H1 (cell line): ENCODE data around the gene ARHGAP26.

ENCODE experiments used
- CEBPB ChIP-seq: IDR thresholded peaks from 2 replicates; pipeline ENCODE4 v1.6.1; 2012; ENCODE audit warnings: low read depth, low read length
- EZH2 ChIP-seq: fragments of 200-600 bp; sonication (generic); IDR thresholded peaks from 2 replicates; pipeline ENCODE4 v1.7.1; 2012; ENCODE audit warnings: low read depth, mild to moderate bottlenecking, moderate library complexity, low read length, inconsistent platforms; ENCODE audit not compliant: severe bottlenecking
- HDAC2 ChIP-seq, 2 experiments: fragments of 300-600 bp in 1 of 2; sonication (generic) in 1 of 2; IDR thresholded peaks; 2 replicates each; pipeline ENCODE4 v1.6.1; 2011 to 2012; ENCODE audit warnings: low read depth in 2 of 2, low read length in 2 of 2, mild to moderate bottlenecking in 2 of 2, moderate library complexity in 2 of 2, borderline replicate concordance in 1 of 2, inconsistent platforms in 1 of 2
- POLR2A ChIP-seq, 2 experiments: IDR thresholded peaks; 1 replicate in 1 of 2; 2 replicates in 1 of 2; pipeline ENCODE4 v1.6.1; 2011; ENCODE audit warnings: low read depth in 2 of 2, low read length in 2 of 2, mild to moderate bottlenecking in 2 of 2; ENCODE audit errors: control extremely low read depth in 1 of 2
- SUZ12 ChIP-seq: fragments of 200-600 bp; sonication (generic); IDR thresholded peaks from 2 replicates; pipeline ENCODE4 v1.6.1; 2012; ENCODE audit warnings: mild to moderate bottlenecking, inconsistent platforms, low read length, moderate library complexity, mixed read lengths
- TBP ChIP-seq: IDR thresholded peaks from 2 replicates; pipeline ENCODE4 v1.6.1; 2011; ENCODE audit warnings: low read depth, low read length, improper control_type of control experiment
- TF ChIP-seq, protein P1 (sequence below), 3 experiments: IDR thresholded peaks; 1 replicate in 2 of 3; 2 replicates in 1 of 3; pipeline versions ENCODE4 v1.5.1 to v1.6.1; 2011; ENCODE audit warnings: low read length in 3 of 3, mild to moderate bottlenecking in 3 of 3, inconsistent platforms in 2 of 3, low read depth in 1 of 3, moderate library complexity in 1 of 3; ENCODE audit not compliant: insufficient read depth in 1 of 3; ENCODE audit errors: control extremely low read depth in 1 of 3

- TF ChIP-seq POLR2A (IDR thresholded peaks at IDR 0.05; ENCODE audit: control extremely low read depth in 1 of 2, low read depth in 2 of 2, low read length in 2 of 2) = no peak
- TF ChIP-seq TBP = no peak
- no peak for TF ChIP-seq EZH2
- TF ChIP-seq HDAC2 (IDR thresholded peaks at IDR 0.05; ENCODE audit: borderline replicate concordance in 1 of 2, low read depth in 2 of 2, low read length in 2 of 2) = no peak
- no peak for TF ChIP-seq CEBPB
- TF ChIP-seq, protein P1, sequence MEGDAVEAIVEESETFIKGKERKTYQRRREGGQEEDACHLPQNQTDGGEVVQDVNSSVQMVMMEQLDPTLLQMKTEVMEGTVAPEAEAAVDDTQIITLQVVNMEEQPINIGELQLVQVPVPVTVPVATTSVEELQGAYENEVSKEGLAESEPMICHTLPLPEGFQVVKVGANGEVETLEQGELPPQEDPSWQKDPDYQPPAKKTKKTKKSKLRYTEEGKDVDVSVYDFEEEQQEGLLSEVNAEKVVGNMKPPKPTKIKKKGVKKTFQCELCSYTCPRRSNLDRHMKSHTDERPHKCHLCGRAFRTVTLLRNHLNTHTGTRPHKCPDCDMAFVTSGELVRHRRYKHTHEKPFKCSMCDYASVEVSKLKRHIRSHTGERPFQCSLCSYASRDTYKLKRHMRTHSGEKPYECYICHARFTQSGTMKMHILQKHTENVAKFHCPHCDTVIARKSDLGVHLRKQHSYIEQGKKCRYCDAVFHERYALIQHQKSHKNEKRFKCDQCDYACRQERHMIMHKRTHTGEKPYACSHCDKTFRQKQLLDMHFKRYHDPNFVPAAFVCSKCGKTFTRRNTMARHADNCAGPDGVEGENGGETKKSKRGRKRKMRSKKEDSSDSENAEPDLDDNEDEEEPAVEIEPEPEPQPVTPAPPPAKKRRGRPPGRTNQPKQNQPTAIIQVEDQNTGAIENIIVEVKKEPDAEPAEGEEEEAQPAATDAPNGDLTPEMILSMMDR (IDR thresholded peaks at IDR 0.05; ENCODE audit: control extremely low read depth in 1 of 3, insufficient read depth in 1 of 3, low read depth in 1 of 3, low read length in 3 of 3) = no peak
- TF ChIP-seq SUZ12 = no peak
Measured at GRCh38 chr5:143077453-143078103, 307.4 kb downstream of the ARHGAP26 start.
